Endothelial cell of hepatic sinusoid (primary cell): ENCODE data around the gene ANXA7.

Experiments used
- in situ Hi-C: cut with HindIII; loops from 2 replicates; pipeline ENCODE4 v1.10.0; 2017; ENCODE audit warnings: low sequenced_read_pairs

ANXA7 gene

GRCh38 chr10:73413528-73414229, at the start of gene ANXA7:
ANXA7 (minus strand) TSS chr10:73414058; CDS start chr10:73400856, 13,202 bp downstream.
- in situ Hi-C loops: no loop called here

DNA sequence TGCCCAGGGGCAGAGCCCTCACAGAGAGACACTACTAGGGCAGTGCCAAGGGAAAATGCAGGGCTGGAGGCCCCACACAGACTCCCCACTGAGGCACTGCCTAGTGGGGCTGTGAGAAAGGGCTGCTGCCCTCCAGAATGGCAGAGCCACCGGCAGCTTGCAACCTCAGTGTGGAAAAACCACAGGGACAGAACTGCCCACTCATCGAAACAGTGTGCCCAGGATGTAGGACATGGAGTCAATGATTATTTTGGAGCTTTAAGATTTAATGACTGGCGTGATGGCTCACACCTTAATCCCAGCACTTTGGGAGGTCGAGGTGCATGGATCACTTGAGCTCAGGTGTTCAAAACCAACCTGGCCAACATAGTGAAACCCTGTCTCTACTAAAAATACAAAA, 47.0 kb upstream of the ANXA7 start:
- in situ Hi-C loops: no loop called here

GRCh38 chr10:73459683-73460314, 45.9 kb upstream of the ANXA7 start:
- in situ Hi-C loops: no loop called here

GRCh38 chr10:73456187-73456890, 42.5 kb upstream of the ANXA7 start:
- in situ Hi-C loops: no loop called here

DNA sequence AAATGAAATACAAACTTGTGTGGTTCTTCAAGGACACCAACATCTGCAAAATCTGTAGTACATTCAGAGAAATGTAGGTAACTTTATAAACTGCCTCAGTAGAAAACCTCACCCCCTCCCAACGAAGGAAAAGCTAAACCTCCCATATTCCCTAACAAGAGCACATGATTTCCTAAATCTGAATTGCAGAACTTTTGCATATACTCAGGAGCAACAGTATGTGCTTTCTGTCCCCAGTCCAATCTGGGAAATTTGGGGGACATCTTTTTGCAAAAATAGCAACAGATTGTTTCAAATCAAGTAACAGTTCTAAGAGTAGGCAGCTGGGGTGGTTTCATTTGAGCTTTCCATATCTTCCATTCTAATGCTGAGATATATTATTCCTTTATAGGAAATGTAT, 35.3 kb upstream of the ANXA7 start:
- in situ Hi-C loops: no loop called here

DNA sequence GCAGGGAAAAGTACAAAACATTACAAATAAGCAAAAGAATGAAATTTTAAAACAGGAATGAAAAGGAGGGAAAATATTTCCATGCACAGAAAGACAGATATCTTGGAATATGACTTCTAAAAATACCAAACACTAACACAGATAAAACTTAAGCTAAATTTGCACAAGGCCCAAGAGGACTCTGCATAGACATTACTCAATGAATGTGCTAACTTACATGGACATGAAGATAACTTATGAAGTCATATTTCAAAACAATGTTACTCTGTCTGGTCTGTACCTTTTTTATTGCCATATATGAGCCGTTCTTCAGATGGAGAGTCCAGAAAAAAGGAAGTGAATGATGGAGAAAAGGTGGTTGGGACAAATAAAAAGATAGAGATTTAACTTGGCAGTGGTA, 34.5 kb upstream of the ANXA7 start:
- in situ Hi-C loops: no loop called here

DNA sequence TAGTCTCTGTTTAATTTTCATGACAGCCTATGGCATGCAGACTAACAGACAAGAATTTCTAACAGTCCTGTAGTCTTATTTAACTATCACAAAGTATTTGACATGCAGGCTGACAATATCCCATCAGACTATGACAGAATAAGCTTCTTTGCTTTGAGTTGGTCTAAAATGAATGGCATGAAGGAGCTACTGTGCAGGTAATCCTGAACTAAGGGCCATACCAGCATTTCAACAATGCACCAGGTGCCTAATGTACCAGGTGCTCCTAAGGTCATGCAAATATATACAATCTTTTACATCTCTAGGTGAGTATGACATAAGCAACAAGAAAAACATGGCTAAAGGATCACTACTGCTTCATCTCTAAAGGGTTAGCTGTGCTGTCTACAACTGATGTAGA, 33.1 kb upstream of the ANXA7 start:
- in situ Hi-C loops: no loop called here

GRCh38 chr10:73444457-73444856, 30.6 kb upstream of the ANXA7 start:
- in situ Hi-C loops: no loop called here

DNA sequence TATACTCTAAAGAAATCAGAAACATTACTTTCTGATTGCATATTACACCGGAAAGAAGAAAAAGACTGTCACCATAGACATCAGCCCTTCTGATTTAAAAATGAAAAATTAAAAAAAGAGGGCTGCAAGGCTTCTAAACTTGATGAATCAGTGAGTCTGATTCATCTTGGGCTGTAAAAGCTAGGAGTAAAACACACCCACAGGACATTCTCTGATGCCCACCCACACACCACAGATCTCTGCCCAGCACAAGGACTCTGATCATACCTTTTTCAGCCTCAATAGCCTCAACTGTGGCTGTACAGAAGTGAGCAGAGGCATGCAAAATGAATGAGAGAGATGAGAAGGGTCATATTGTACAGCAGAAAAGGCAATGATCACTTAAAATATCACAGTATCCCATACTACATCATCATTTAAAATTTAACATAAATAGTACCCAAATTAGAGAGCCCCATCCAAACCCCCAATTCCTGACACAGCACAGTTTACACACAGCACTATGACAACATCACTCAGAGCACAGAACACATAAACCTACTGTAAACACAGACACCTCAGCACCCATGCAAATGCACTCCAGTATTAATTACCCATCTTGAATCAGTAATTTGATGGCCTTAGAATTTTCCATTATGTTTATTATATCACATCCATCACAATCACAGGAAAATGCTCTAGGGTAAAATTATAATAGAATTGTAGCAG, 25.9 kb upstream of the ANXA7 start:
- in situ Hi-C loops: no loop called here

- in situ Hi-C loops: no loop called here
Measured at GRCh38 chr10:73439055-73439454, 25.2 kb upstream of the ANXA7 start.

DNA sequence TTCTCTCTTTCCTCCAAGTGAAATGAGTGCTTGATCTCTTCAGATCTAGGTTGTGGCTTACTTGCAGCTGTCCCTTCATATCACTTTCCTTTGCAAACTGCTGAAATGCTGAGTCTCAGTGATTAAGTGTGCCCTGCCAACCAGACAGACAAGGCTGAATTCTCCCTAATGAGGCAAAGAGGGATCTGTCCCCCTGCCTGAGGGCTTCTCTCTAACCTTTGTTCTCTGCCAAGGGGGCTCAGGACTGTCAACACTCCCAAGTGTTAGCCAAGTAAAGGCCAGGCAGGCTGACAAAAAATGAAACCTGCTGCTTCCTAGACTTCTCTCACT, 19.6 kb upstream of the ANXA7 start, which contains the start of gene MSS51:
Gene MSS51 (minus strand): TSS at position 24 of the 330 bp plus-strand sequence. CDS start 5,277 bp downstream, outside the sequence.
- in situ Hi-C loops: no loop called here

GRCh38 chr10:73432646-73433537, 19.0 kb upstream of the ANXA7 start:
- in situ Hi-C loops: no loop called here

GRCh38 chr10:73426318-73426717, 12.5 kb upstream of the ANXA7 start:
- in situ Hi-C loops: no loop called here

GRCh38 chr10:73424478-73424877, 10.6 kb upstream of the ANXA7 start:
- in situ Hi-C loops: no loop called here

DNA sequence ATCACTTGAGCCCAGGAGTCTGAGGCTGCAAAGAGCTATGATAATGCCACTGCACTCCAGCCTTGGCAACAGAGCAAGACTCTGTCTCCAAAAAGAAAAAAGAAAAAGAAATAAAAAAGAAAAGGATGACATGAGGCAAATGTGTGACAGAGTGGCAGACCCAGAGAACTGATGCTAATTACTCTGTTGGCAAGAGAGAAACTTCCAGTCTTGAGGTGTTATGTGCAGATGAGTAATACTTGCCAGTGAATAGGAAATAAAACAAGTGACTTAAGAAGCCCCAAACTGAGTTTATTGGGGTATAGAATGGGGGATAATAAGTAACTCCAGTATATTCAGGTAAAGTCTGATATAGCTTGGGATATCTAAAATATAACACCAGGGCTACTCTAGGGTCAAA, 9.5 kb upstream of the ANXA7 start:
- in situ Hi-C loops: no loop called here

DNA sequence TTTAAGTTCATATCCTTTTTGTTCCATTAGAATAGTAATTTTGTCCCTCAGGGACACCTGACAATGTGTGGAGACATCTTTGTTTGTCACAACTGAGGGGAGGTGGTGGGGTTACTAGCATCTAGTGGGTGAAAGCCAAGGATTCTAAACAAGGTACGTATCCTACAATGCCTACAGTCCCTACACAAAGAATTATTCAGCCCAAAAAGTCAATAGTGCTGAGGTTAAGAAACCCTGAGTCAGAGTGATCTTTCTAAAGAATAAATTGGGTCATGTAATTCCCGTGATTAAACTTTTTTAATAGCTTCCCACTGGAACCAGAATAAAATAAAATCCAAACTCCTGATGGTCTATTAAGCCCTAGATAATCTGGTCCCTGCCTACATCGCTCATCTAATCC, 2.7 kb upstream of the ANXA7 start:
- in situ Hi-C loops: no loop called here

- in situ Hi-C loops: no loop called here
Measured at GRCh38 chr10:73414230-73414945, 530 bp upstream of the ANXA7 start.

- in situ Hi-C loops: no loop called here
Measured at GRCh38 chr10:73413108-73413527, 740 bp downstream of the ANXA7 start.

DNA sequence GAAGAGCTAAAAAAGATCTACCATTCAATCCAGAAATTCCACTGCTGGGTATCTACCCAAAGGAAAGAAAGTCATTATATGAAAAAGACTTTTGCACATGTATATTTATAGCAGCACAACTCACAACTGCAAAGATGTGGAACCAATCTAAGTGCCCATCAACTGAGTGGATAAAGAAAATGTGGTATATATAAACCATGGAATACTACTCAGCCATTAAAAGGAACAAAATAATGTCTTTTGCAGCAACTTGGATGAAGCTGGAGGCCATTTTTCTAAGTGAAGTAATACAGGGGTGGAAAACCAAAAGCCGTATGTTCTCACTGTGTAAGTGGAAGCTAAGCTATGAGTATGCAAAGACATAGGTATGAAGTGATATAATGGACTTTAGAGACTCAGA, 3.0 kb downstream of the ANXA7 start:
- in situ Hi-C loops: no loop called here

GRCh38 chr10:73408978-73409521, 4.8 kb downstream of the ANXA7 start:
- in situ Hi-C loops: no loop called here
